Muscle of back (tissue), 11 donors: ENCODE results near the gene C4orf36. TPM values are rescaled to one million over a fixed set of nuclear protein-coding genes. Genes with fewer than 3 reads are reported as not detected.
"Not testable (repeated sequence)": the region's sequence is repeated elsewhere in the genome, so short reads cannot be mapped to it uniquely, and the experiment has no call there.

Experiments used
- DNase-seq, 3 donors: peaks; one replicate each; pipeline versions ENCODE4 v3.0.0 to v3.0.0-alpha.2; 2013
- polyA plus RNA-seq, 10 donors: library from polyadenylated mRNA; unstranded; fragments of 120-200 nt; gene quantifications; one replicate each; pipeline ENCODE4 v1.2.1, GENCODE V29; 2013; ENCODE audit not compliant: insufficient read length in 10 of 10

The C4orf36 gene
- polyA plus RNA-seq, 10 donors, result 0.35 to 1.0 (median 0.43) TPM; not detected in 3

DNA sequence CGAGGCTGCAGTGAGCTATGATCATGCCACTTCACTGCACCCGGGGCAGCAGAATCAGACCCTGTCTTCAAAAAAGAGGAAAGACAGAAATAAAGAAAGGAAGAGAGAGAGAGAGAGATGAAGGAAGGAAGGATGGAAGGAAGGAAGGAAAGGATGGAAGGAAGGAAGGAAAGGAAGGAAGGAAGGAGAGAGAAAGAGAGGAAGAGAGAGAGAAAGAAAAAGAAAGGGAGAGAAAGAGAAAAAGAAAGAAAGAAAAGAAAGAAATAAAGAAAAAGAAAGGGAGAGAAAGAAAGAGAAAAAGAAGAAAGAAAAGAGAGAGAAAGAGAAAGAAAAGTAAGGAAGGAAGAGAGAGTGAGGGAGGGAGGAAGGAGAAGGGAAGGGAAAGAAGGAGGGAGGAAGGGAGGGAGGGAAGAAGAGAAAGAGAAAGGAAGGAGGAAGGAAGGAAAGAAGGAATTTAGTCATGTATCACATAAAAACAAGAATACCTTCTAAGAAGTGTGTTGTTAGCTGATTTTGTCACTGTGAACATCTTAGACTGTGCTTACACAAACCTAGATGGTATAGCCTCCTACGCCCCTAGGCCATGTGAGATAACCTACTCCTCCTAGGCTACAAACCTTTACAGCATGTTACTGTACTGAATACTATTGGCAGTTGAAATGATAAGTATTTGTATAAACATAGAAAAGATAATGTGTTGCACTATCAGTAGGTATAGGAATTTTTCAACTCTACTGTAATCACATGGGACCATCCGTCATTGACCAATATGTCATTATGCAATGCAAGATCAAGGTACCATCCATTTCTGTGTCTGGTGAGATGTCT lies 25.2 kb upstream of the C4orf36 start:
- no peak for DNase-seq

DNA sequence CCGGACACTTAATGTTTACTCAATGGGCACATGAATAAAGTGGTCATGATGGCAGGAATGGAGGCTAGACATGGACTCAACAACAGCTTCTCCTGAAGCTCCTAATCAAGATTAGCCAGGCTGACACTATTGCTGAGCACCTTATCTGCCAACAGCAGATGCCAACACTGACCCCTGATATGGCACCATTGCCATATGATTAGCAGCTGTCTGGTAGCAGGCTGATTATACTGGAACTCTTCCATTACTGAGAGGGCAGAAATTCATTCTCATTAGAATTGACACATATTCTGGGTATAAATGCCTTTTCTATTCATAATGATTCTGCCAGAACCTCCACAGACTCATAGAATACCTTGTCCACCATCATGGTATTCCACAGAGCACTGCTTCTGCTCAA lies 24.2 kb upstream of the C4orf36 start:
- DNase-seq, result no peak

DNA sequence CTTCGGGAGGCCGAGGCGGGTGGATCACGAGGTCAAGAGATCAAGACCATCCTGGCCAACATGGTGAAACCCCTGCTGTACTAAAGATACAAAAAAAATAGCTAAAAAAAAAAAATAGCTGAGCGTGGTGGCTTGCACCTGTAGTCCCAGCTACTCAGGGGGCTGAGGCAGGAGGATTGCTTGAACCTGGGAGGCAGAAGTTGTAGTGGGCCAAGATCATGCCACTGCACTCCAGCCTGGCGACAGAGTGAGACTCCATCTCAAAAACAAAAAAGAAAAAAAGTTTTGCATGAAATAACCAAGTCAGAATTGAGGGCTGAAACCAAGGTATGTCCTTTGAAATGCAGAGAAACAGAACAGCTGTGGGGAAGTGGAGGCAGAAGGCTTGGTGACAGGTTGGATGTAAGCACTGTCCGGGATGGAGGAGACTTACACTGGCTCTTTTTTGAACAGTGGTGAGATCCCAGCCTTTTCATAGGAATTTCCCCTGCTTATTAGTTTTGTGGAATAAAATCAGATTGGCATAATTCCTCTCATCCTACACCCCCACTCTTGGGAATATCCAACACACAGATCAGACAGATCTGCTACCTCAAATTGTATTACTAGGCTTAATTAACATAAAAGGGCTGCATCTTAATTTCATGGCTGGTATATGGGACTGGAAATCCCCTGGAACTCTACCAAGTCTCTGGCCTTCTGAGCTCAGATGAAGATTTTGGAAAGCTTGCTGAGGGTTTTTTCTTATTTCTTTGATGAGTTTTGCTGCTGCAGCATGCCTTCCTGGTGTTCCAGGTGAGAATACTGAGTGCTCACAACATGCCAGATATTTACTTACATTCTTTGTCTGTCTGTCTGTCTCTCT lies 18.8 kb upstream of the C4orf36 start:
- no peak for DNase-seq

- no peak for DNase-seq
These were observed 18.1 kb upstream of the C4orf36 start for GRCh38 chr4:86910369-86910768.

- DNase-seq, result no peak
These were observed 17.5 kb upstream of the C4orf36 start for GRCh38 chr4:86909546-86910295.

GRCh38 chr4:86908251-86908657 lies 16.0 kb upstream of the C4orf36 start:
- peak; percentile 15 to 73 (median 38) for DNase-seq

DNA sequence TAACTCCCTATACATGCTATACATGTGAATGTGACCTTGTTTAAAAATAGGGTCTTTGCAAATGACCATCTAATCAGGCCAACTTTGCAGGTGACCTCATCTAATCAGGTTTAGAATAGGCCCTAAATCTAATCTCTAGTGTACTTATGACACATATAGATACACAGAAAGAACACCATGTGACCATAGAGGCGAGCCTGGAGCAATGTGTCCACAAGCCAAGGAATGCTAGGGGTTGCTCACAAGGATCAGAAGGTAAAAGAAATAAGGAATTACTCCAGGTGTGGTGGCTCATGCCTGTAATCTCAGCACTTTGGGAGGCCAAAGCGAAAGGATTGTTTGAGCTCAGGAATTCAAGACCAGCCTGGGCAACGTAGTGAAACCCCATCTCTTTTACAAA lies 9.6 kb upstream of the C4orf36 start:
- no peak for DNase-seq

DNA sequence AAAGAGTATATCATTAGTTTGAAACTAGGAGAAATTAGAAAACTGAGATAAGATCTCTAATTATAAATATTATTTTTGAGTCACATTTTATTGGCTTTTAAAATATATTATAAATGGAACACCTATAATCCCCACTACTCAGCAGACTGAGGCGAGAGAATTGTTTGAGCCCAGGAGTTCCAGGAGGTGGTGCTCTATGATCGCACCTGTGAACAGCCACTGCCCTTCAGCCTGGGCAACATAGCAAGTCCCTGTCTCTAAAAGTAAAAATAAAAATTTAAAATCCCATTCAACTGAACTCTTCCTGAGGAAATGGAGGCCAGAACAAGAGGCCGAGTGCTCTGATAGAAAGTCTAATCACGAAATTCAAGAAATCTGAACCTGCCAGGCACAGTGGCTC lies 6.3 kb upstream of the C4orf36 start:
- DNase-seq, result no peak

- no peak for DNase-seq
These were observed 4.4 kb upstream of the C4orf36 start for GRCh38 chr4:86896596-86896995.

DNA sequence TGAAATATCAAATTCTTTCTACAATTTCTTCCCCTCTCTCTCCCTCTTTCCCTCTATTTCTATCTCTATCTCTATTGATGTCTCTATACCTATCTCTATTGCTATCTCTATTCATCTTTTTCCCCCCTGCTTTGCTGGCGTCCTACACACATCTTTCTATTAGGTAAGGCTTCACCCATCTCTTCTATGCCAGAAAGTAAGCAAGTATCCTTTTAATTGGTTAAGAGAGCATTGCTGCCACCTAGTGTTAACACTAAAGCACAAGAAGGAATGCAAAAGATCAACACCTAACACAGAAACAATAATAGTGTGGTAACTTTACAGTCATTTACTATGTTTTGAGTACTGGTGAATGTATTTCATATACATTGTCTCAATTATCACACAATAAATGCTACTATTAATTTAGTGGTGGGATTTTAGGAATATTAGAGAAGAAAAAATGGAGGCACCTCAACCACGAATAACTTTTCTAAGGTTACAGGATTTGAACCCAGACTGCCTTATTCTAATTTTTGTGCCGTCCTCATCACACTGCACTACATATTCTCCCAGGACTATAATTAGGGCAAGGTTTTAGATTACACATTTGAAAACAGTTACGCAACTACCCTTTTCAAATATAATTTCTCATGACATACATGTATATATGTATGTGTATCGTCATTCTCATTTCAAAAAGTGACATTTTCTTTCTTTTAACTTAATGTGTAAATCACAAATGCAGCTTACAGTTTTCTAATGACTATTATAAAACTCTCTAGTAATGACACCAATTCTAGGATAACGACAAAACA lies 3.7 kb upstream of the C4orf36 start:
- DNase-seq, result peak; percentile 65 to 78 (median 69)

- DNase-seq, result no peak
These were observed 2.2 kb upstream of the C4orf36 start for GRCh38 chr4:86894455-86894854.

- no peak for DNase-seq
These were observed 914 bp upstream of the C4orf36 start for GRCh38 chr4:86893136-86893535.

DNA sequence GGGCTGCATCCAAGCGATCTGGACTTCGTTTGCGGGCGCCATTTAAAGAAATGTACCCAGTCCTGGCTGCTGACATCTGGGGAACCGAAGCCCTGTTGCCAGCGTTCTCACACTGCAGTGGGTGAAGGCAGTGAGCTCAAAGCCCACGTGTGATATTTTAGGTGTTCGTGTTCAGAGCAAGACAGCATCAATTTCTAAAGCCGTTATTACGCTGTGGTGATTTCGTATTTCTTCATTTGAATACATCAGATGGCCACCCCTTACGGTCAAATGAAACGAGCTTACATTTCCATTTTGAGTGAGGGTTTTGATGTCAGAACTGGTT lies 376 bp upstream of the C4orf36 start:
- no peak for DNase-seq

DNA sequence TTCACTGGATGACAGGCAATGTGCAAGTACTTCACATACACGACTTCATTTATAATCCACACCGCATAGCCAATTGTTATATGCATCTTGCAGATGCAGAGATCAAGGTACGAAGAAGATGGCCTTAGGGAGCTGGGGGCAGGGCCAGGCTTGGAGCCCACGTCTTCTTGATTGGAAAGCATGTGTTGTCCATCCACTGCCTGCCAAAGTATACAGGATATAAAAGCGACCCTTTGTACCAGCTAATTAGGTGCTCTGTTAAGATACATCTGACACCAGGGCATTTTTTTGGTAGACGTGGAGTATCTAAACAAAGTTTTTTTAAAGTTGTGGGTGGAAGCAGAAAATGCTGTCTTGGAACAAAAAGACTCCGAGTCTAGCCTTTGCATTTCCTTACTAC lies 1.4 kb downstream of the C4orf36 start:
- peak in 1 of 3 donors; percentile 49 for DNase-seq

- DNase-seq, result no peak
These were observed 12.6 kb downstream of the C4orf36 start for GRCh38 chr4:86879641-86880040.

DNA sequence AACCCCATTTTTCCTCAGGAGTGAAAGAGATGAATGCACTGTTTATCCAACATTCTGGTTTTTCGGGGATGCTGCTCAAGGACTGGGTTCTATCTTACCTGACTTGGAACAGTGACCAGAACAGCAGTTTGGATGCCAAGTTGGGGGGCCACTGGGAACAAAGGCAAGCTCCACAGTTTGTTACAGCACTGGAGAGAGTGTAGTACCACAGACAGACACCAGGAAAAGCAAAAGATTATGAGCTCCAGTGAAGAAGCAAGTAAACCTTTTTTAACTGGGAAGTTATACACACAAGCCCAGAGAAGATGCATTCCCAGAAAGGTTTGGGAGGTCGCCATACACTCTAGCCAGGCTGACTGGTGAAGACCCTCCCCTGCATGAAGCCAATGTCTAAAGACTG lies 13.6 kb downstream of the C4orf36 start:
- DNase-seq, result no peak

DNA sequence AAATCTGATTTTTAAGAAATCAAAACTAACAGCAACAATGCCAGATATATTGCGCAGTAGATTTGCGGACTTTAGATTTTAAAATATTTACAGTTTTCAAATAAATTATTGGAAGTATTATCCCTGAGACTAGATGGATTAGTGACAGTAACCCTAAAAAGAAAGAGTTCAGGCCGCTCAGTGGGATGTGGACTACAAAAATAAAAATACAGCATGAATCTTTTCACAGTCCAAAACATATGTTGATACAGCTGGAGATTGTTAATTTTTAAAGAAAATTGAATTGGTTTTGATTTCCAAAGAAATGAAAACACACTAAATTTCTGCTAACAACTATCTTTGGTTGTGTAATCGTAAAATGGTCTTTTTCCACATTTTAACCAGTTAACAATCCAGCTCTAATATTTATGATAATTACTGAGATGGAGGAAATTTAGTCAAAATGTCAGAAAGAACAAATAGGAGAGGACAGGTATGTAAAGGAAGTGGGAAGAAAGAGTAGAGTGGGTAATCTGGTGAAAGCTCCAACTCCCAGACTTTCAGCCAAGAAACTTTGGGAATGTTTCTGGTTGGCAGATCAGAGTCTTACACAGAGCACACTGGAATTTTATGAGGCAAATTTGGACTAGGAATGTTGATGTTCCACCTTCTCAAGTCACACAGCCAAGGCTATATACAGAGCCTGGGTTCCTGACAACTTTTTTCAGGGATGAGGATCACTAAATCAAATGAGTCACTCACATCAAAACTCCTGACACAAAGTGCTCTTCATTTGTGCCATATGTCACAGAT lies 15.1 kb downstream of the C4orf36 start:
- DNase-seq, result peak in 1 of 3 donors; percentile 27

DNA sequence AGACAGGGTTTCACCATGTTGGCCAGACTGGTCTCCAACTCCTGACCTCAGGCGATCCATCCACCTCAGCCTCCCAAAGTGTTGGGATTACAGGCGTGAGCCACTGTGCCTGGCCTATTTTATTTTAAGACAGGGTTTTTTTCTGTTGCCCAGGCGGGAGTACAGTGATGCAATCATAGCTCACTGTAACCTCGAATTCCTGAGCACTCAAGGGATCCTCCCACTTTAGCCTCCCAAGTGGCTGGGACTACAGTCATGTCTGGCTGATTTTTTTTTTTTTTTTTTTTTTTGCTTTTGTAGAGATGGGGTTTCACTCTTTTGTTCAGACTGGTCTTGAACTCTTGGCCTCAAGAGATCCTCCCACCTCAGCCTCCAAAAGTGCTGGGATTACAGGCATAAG lies 16.8 kb downstream of the C4orf36 start:
- DNase-seq, result not testable (repeated sequence)

GRCh38 chr4:86872135-86872534 lies 20.1 kb downstream of the C4orf36 start:
- no peak for DNase-seq

DNA sequence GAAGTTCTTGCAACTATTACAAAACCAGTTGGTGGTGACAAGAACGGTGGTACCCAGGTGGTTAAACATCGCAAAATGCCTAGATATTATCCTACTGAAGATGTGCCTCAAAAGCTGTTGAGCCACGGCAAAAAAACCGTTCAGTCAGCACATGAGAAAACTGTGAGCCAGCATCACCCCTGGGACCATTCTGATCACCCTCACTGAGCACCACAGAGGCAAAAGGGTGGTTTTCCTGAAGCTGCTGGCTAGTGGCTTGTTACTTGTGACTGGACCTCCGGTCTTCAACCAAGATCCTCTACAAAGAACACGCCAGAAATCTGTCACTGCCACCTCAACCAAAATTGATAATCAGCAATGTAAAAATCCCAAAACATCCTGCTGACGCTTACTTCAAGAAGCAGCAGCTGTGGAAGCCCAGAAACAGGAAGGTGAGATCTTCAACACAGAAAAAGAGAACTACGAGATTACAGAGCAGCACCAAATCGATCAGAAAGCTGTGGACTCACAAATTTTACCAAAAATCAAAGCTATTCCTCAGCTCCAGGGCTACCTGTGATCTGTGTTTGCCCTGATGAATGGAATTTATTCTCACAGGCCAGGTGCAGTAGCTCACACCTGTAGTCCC lies 21.7 kb downstream of the C4orf36 start:
- DNase-seq, result no peak
